ENCODE data around the gene NXPH2.

DNA sequence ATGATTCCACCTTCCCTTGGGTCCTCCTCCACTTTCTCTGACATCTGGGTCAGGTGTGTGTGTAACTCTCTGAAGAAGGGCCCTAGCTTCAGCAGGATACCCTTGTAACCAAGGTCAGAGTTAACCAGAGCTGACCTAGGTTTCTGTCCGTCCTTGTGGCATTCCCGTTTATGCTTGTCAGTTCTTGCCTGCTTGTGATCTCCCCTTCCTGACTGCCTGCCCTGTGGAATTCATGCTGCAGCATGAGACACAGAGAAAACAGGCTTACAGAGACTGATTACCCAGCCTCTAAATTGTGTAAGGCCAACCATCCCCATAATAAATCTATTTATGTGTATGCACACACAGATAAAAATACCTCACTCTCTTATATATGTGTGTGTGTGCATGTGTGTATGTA, 22.8 kb downstream of the NXPH2 start:
- TF ChIP-seq ZBTB21 (CRISPR knock-in tag; IDR thresholded peaks at IDR 0.05; ENCODE audit: borderline replicate concordance) (no peak), NFATC4 (CRISPR knock-in tag; IDR thresholded peaks at IDR 0.05) (no peak), USF2 (CRISPR knock-in tag; IDR thresholded peaks at IDR 0.05) (no peak), TEAD4 (CRISPR knock-in tag; IDR thresholded peaks at IDR 0.05) (no peak), ETV6 (CRISPR knock-in tag; IDR thresholded peaks at IDR 0.05) (no peak), ZNF121 (CRISPR knock-in tag; IDR thresholded peaks at IDR 0.05) (no peak), ZNF396 (CRISPR knock-in tag; IDR thresholded peaks at IDR 0.05; ENCODE audit: borderline replicate concordance) (no peak)
- TF ChIP-seq, protein P1, sequence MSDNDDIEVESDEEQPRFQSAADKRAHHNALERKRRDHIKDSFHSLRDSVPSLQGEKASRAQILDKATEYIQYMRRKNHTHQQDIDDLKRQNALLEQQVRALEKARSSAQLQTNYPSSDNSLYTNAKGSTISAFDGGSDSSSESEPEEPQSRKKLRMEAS (CRISPR knock-in tag; IDR thresholded peaks at IDR 0.05), result no peak
- TF ChIP-seq, protein P2, sequence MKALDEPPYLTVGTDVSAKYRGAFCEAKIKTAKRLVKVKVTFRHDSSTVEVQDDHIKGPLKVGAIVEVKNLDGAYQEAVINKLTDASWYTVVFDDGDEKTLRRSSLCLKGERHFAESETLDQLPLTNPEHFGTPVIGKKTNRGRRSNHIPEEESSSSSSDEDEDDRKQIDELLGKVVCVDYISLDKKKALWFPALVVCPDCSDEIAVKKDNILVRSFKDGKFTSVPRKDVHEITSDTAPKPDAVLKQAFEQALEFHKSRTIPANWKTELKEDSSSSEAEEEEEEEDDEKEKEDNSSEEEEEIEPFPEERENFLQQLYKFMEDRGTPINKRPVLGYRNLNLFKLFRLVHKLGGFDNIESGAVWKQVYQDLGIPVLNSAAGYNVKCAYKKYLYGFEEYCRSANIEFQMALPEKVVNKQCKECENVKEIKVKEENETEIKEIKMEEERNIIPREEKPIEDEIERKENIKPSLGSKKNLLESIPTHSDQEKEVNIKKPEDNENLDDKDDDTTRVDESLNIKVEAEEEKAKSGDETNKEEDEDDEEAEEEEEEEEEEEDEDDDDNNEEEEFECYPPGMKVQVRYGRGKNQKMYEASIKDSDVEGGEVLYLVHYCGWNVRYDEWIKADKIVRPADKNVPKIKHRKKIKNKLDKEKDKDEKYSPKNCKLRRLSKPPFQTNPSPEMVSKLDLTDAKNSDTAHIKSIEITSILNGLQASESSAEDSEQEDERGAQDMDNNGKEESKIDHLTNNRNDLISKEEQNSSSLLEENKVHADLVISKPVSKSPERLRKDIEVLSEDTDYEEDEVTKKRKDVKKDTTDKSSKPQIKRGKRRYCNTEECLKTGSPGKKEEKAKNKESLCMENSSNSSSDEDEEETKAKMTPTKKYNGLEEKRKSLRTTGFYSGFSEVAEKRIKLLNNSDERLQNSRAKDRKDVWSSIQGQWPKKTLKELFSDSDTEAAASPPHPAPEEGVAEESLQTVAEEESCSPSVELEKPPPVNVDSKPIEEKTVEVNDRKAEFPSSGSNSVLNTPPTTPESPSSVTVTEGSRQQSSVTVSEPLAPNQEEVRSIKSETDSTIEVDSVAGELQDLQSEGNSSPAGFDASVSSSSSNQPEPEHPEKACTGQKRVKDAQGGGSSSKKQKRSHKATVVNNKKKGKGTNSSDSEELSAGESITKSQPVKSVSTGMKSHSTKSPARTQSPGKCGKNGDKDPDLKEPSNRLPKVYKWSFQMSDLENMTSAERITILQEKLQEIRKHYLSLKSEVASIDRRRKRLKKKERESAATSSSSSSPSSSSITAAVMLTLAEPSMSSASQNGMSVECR (CRISPR knock-in tag; IDR thresholded peaks at IDR 0.05; ENCODE audit: borderline replicate concordance), result no peak
- TF ChIP-seq, protein P3, sequence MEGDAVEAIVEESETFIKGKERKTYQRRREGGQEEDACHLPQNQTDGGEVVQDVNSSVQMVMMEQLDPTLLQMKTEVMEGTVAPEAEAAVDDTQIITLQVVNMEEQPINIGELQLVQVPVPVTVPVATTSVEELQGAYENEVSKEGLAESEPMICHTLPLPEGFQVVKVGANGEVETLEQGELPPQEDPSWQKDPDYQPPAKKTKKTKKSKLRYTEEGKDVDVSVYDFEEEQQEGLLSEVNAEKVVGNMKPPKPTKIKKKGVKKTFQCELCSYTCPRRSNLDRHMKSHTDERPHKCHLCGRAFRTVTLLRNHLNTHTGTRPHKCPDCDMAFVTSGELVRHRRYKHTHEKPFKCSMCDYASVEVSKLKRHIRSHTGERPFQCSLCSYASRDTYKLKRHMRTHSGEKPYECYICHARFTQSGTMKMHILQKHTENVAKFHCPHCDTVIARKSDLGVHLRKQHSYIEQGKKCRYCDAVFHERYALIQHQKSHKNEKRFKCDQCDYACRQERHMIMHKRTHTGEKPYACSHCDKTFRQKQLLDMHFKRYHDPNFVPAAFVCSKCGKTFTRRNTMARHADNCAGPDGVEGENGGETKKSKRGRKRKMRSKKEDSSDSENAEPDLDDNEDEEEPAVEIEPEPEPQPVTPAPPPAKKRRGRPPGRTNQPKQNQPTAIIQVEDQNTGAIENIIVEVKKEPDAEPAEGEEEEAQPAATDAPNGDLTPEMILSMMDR (IDR thresholded peaks at IDR 0.05), result no peak

Measured in WTC11 (cell line).